Sigmoid colon (tissue), 7 donors: ENCODE data around the gene FGD3. TPM values are rescaled to one million over a fixed set of nuclear protein-coding genes. Genes with fewer than 3 reads are reported as not detected.

Experiments
- DNase-seq: peaks from one replicate; pipeline ENCODE4 v3.0.0-alpha.2; 2019
- H3K27ac ChIP-seq, 4 donors: fragments of 200-600 bp; sonication (generic); one replicate each; pipeline ENCODE4 v1.5.1; 2016 to 2019; ENCODE audit warnings: mild to moderate bottlenecking in 1 of 4
- H3K27me3 ChIP-seq, 3 donors: fragments of 200-600 bp; sonication (generic); one replicate each; pipeline ENCODE4 v1.5.1; 2019; ENCODE audit warnings: mild to moderate bottlenecking in 1 of 3
- H3K36me3 ChIP-seq, 4 donors: fragments of 200-600 bp; sonication (generic); one replicate each; pipeline ENCODE4 v1.5.1; 2016 to 2019
- H3K4me1 ChIP-seq, 4 donors: fragments of 200-600 bp; sonication (generic); one replicate each; pipeline ENCODE4 v1.5.1; 2017 to 2019
- H3K4me3 ChIP-seq, 4 donors: fragments of 200-600 bp; sonication (generic); one replicate each; pipeline ENCODE4 v1.5.1; 2017 to 2019; ENCODE audit warnings: mild to moderate bottlenecking in 2 of 4, moderate library complexity in 1 of 4
- H3K9me3 ChIP-seq, 4 donors: fragments of 200-600 bp in 3 of 4; sonication (generic) in 3 of 4; one replicate each; pipeline versions ENCODE4 v1.5.1 to v1.6.1; 2013 to 2019
- EP300 ChIP-seq, 4 donors: sonication (generic); formaldehyde crosslinking; IDR thresholded peaks; one replicate each; pipeline ENCODE4 v1.6.1; 2017; ENCODE audit warnings: antibody characterized with exemption in 4 of 4
- POLR2A ChIP-seq, 2 donors: fragments of 450-650 bp; IDR thresholded peaks; one replicate each; pipeline ENCODE4 v1.6.1; 2016; ENCODE audit warnings: antibody characterized with exemption in 2 of 2, mild to moderate bottlenecking in 2 of 2, moderate library complexity in 2 of 2
- POLR2AphosphoS5 ChIP-seq, 4 donors: sonication (generic); formaldehyde crosslinking; IDR thresholded peaks; one replicate each; pipeline ENCODE4 v1.6.1; 2017; ENCODE audit warnings: antibody characterized with exemption in 4 of 4
- WGBS, 2 donors: extraction: QIAGEN DNeasy Blood & Tissue Kit; methylation state at CpG; one replicate each; pipeline ENCODE4 v1.1.7; 2013; 5-methylcytosine and 5-hydroxymethylcytosine counted together
- intact Hi-C: fragments of 100-400 bp; cut with DNase I; formaldehyde crosslinking; loops from one replicate; pipeline ENCODE4 v1.15.1; 2023
- polyA plus RNA-seq, 3 donors: library from polyadenylated mRNA; stranded (reverse); fragments of 200-250 nt; gene quantifications; one replicate each; pipeline ENCODE4 v1.2.3, GENCODE V29; 2013
- total RNA-seq, 4 donors: library from RNA; depleted of rRNA; stranded (reverse); fragments of >200 nt; gene quantifications; one replicate each; pipeline ENCODE4 v1.1.0, GENCODE V29; 2016
- TF ChIP-seq, protein P1 (sequence below), 4 experiments: fragments of 450-650 bp in 3 of 4; fragments of 200-600 bp in 1 of 4; IDR thresholded peaks; one replicate each; pipeline ENCODE4 v1.5.1; 2016 to 2019; ENCODE audit warnings: antibody characterized with exemption in 4 of 4, mild to moderate bottlenecking in 3 of 4, moderate library complexity in 2 of 4
- donor health status: healthy with polysubstance abuse.
- donor health status: Bipolar disorder and iron deficiency.
- donor health status: healthy.

Gene FGD3
- total and polyA plus RNA-seq, 7 donors, result 1.8 to 18.0 (median 3.7) TPM

DNA sequence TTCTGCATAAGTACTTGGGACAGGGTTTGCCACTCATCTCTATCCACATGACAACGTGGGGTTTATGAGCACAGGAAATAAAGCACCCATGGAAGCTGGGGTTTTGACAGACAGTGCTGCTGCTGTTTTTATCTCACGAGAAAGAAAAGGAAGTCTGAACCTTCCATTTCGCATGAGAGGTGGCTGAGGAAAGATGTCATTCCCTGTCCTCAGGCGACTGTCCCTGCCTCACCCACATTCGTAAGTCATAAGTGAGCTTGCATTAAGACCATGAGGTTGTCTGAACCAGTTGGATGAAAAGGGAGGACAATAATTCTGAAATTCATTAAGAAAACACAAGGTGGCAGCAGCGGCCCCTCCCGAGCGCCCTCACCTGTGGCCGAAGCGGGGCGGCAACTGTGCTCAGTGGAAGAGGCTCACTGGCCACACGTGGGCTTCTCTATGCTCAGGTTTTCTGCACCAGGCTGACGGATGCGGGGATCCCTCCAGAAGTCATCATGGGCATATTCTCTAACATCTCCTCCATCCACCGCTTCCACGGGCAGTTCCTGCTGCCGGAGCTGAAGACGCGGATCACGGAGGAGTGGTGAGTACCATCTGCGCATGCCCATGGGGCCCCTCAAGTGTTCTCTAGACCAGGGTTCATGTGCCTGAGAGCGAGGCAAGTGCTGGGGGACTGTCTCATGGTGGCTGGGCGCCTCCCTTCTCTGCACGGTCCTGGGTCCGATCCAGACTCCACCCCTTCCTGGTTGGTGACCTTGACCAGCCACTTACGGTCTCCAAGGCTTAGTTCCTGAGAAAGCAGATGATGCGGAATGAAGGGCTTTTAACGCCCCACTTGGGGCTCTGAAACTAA, 56.5 kb downstream of the FGD3 start:
- 15 to 51% methylated on average over 28 of the region's 28 CpGs for WGBS, 2 donors
- TF ChIP-seq POLR2A (IDR thresholded peaks at IDR 0.05), result no peak
- TF ChIP-seq, protein P1, sequence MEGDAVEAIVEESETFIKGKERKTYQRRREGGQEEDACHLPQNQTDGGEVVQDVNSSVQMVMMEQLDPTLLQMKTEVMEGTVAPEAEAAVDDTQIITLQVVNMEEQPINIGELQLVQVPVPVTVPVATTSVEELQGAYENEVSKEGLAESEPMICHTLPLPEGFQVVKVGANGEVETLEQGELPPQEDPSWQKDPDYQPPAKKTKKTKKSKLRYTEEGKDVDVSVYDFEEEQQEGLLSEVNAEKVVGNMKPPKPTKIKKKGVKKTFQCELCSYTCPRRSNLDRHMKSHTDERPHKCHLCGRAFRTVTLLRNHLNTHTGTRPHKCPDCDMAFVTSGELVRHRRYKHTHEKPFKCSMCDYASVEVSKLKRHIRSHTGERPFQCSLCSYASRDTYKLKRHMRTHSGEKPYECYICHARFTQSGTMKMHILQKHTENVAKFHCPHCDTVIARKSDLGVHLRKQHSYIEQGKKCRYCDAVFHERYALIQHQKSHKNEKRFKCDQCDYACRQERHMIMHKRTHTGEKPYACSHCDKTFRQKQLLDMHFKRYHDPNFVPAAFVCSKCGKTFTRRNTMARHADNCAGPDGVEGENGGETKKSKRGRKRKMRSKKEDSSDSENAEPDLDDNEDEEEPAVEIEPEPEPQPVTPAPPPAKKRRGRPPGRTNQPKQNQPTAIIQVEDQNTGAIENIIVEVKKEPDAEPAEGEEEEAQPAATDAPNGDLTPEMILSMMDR (IDR thresholded peaks at IDR 0.05), result peak in 3 of 4 experiments; percentile 63 to 71 (median 66)
- DNase-seq, result no peak
- no peaks in the 10 kb centered on the region for H3K9me3 ChIP-seq
- no peak overlapping the region for H3K27ac ChIP-seq
- H3K4me3 ChIP-seq, result peak overlapping the region in 2 of 4 donors; percentile 15 to 18
- intact Hi-C loops, result loop anchor here (10.0 kb wide), 1 partner anchor 131 kb away; the partner anchor contains the start of gene NINJ1
- H3K36me3 ChIP-seq, result no peaks in the 10 kb centered on the region
- no peaks in the 10 kb centered on the region for H3K27me3 ChIP-seq
- H3K4me1 ChIP-seq, result peaks cover 0 to 7% (median 5%) of the 10 kb centered on the region in 4 donors

DNA sequence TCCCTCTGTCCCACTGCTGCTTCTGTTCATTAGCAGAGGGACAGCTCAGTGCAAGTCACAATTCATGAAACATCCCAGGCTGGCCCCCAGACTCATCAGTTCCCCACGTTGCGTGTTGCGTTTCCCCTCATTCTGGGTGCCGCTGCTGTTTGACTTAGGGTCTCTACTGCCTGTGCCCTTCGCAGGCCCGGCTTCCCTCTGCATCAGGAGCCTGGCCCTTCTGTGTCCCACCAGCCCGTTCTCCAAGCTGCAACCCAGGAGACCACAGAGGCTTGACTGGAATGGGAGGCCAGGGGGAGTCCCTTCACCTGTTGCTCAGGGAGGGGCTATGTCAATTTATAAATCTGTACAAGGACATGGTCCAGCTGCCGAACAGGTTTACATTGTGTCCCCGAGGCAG, 57.2 kb downstream of the FGD3 start:
- no peaks in the 10 kb centered on the region for H3K27me3 ChIP-seq
- DNase-seq, result no peak
- peaks cover 0 to 7% (median 5%) of the 10 kb centered on the region in 4 donors for H3K4me1 ChIP-seq
- no peaks in the 10 kb centered on the region for H3K36me3 ChIP-seq
- no peak overlapping the region for H3K27ac ChIP-seq
- no peak overlapping the region for H3K4me3 ChIP-seq
- TF ChIP-seq, protein P1 (IDR thresholded peaks at IDR 0.05), result no peak
- TF ChIP-seq EP300 (IDR thresholded peaks at IDR 0.05) (no peak), POLR2A (IDR thresholded peaks at IDR 0.05) (no peak), POLR2AphosphoS5 (IDR thresholded peaks at IDR 0.05) (no peak)
- H3K9me3 ChIP-seq, result no peaks in the 10 kb centered on the region
- intact Hi-C loops, result loop anchor here (10.0 kb wide), 1 partner anchor 130 kb away; the partner anchor contains the start of gene NINJ1
- 76 to 87% methylated on average over 9 of the region's 9 CpGs for WGBS, 2 donors

DNA sequence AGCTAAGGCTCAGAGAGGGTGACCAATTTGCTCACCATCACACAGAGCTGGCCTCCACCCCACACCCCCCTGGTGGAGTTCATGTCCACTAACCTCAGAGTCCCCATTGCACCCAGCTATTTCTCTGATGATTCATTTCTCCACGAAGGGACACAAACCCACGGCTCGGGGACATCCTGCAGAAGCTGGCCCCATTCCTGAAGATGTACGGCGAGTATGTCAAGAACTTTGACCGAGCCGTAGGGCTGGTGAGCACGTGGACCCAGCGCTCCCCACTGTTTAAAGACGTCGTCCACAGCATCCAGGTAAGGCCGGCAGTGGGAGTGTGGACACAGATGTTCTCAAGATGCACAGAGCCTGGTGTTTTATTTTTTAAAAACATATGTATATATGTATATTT, 58.6 kb downstream of the FGD3 start:
- peaks cover 0 to 7% (median 5%) of the 10 kb centered on the region in 4 donors for H3K4me1 ChIP-seq
- intact Hi-C loops, result loop anchor here (10.0 kb wide), 1 partner anchor 129 kb away; the partner anchor contains the start of gene NINJ1
- H3K27ac ChIP-seq, result no peak overlapping the region
- TF ChIP-seq EP300 (IDR thresholded peaks at IDR 0.05) (no peak), POLR2A (IDR thresholded peaks at IDR 0.05) (no peak), POLR2AphosphoS5 (IDR thresholded peaks at IDR 0.05) (no peak)
- TF ChIP-seq, protein P1 (IDR thresholded peaks at IDR 0.05), result no peak
- no peak for DNase-seq
- no peaks in the 10 kb centered on the region for H3K9me3 ChIP-seq
- no peaks in the 10 kb centered on the region for H3K36me3 ChIP-seq
- H3K27me3 ChIP-seq, result no peaks in the 10 kb centered on the region
- no peak overlapping the region for H3K4me3 ChIP-seq
- 89 to 92% methylated on average over 12 of the region's 12 CpGs for WGBS, 2 donors

DNA sequence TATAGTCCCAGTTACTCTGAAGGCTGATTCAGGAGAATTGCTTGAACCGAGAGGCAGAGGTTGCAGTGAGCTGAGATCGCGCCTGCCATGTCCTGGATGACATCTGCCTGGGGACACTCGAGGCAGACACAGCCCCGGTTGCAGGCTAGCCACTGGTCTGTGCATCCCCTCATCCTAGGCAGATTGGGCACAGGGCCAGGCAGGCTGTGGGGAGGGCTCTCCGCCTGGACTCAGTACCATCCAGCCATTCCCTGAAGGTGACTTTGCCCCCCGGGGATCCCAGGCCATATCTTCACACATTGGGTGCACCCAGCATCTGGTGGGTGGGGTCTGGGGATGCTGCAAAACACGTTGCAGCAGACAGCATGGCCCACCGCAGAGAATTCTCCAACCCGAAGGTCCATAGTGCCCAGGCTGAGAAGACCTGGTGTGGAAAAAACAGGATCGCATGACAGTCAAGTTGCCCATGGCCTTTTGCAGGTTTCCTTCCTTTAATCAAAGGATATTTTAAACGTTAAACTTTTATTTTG, 60.3 kb downstream of the FGD3 start:
- intact Hi-C loops, result loop anchor here (10.0 kb wide), 1 partner anchor 127 kb away; the partner anchor contains the start of gene NINJ1
- no peak for DNase-seq
- WGBS, 2 donors, result 83 to 86% methylated on average over 12 of the region's 12 CpGs
- Histone ChIP-seq H3K27ac (no peak overlapping the region), H3K27me3 (no peaks in the 10 kb centered on the region), H3K4me1 (peaks cover 0 to 7% (median 5%) of the 10 kb centered on the region in 4 donors), H3K4me3 (no peak overlapping the region), H3K36me3 (no peaks in the 10 kb centered on the region), H3K9me3 (no peaks in the 10 kb centered on the region)
- TF ChIP-seq, protein P1 (IDR thresholded peaks at IDR 0.05), result no peak
- TF ChIP-seq POLR2AphosphoS5 (IDR thresholded peaks at IDR 0.05) (no peak), EP300 (IDR thresholded peaks at IDR 0.05) (no peak), POLR2A (IDR thresholded peaks at IDR 0.05) (no peak)
